ENCODE results near the gene DOCK6. TPM values are rescaled to one million over a fixed set of nuclear protein-coding genes. Genes with fewer than 3 reads are reported as not detected.

The DOCK6 gene
- total RNA-seq, 1 experiment from 2014 or later, result 82.4 TPM

DNA sequence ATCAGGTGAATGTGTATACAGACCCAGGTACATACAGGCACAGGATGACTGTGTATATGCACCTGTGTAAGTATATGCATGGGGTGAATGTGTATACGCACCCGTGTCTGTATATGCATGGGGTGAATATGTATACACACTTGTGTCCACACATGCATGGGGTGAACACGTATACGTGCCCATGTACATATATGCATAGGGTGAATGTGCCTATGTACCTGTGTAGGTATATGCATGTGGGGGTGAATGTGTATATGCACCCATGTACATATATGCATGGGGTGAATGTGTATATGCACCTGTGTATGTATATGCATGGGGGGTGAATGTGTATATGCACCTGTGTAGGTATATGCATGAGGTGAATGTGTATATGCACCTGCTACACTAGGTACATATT, 29.8 kb downstream of the DOCK6 start (continued):
- TF ChIP-seq, protein P1, sequence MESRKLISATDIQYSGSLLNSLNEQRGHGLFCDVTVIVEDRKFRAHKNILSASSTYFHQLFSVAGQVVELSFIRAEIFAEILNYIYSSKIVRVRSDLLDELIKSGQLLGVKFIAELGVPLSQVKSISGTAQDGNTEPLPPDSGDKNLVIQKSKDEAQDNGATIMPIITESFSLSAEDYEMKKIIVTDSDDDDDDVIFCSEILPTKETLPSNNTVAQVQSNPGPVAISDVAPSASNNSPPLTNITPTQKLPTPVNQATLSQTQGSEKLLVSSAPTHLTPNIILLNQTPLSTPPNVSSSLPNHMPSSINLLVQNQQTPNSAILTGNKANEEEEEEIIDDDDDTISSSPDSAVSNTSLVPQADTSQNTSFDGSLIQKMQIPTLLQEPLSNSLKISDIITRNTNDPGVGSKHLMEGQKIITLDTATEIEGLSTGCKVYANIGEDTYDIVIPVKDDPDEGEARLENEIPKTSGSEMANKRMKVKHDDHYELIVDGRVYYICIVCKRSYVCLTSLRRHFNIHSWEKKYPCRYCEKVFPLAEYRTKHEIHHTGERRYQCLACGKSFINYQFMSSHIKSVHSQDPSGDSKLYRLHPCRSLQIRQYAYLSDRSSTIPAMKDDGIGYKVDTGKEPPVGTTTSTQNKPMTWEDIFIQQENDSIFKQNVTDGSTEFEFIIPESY (IDR thresholded peaks at IDR 0.05; ENCODE audit: extremely low read depth, insufficient replicate concordance, low read length), result no peak

DNA sequence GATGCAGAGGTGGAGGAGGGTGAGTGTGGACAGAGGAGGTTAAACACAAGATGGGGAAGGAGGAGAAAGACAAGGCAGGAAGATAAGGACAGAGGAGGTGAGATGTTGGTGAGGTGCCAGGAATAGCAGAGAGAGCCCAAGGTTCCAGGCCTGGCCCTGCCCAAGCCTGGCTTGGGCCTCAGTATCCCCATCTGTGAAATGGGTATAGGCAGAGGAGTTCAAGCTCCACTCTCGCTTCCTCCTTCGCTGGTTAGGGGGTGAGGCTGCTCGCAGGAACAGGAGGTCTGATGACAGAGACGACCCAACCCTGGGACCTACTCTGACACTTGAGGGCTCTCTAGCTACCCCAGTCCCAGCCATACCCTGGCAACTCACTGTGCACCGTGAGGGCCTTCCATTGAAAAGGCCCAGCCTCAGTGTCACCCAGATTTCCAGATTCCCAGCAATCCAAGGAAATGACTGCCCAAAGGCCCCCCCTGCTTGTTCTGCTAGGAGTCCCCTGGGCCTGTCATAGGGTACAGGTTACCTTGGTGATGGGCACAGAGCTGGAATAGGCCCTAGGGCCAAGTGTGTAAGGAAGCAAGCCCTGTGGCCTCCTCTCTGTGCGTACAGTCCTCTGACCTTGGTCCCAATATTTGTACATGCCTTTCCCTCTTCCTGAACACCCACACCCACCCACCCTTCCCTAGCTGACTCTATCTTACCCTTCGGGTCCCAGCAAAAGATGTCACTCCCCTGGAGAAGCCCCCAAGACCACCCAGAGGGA, 31.5 kb downstream of the DOCK6 start:
- Histone ChIP-seq H3K27ac (ENCODE audit: low read depth, low read length) (no peak overlapping the region), H3K9me2 (ENCODE audit: insufficient read depth) (no peaks in the 10 kb centered on the region), H3K4me1 (ENCODE audit: control insufficient read depth in 1 of 2, insufficient read depth in 2 of 2, low read length in 2 of 2) (peaks cover 4 to 8% of the 10 kb centered on the region in 2 experiments; a peak in 3 of 4 replicates), H3K9me3 (ENCODE audit: control insufficient read depth in 1 of 2, insufficient read depth in 1 of 2, low read depth in 1 of 2, low read length in 2 of 2) (no peaks in the 10 kb centered on the region), H3K79me2 (ENCODE audit: insufficient read depth, low read length) (no peaks in the 10 kb centered on the region), H3K36me3 (ENCODE audit: control insufficient read depth in 1 of 2, insufficient read depth in 2 of 2, low read length in 2 of 2) (peaks cover 0 to 4% of the 10 kb centered on the region in 2 experiments; a peak in 1 of 4 replicates), H4K20me1 (ENCODE audit: insufficient read depth) (no peaks in the 10 kb centered on the region), H2AFZ (ENCODE audit: low read depth, low read length, poor library complexity, severe bottlenecking) (no peak overlapping the region), H3K27me3 (ENCODE audit: insufficient read depth, low read length) (no peaks in the 10 kb centered on the region), H3K9ac (ENCODE audit: low read length) (no peak overlapping the region), H3K4me3 (replicated peaks in 1 of 2; ENCODE audit: low read depth in 1 of 2, low read length in 2 of 2) (no peak overlapping the region), H3K4me2 (ENCODE audit: low read length) (no peak overlapping the region)
- ChIA-PET CTCF (no interaction called here), POLR2A (no interaction called here), RAD21 (ENCODE audit: low non-redundant PET in 1 of 2, low total read pairs in 2 of 2, uncharacterized antibody in 2 of 2, unreplicated experiment in 2 of 2) (interaction anchor here in 1 of 2 experiments (0.6 kb wide), 1 partner anchor 12 kb away, joined by 4 read pairs; no protein-coding TSS in a partner anchor)
- ATAC-seq, result no peak
- DNase-seq (ENCODE audit: low read depth, low spot score), result no peak
- TF ChIP-seq EZH2phosphoT487 (IDR thresholded peaks at IDR 0.05; ENCODE audit: borderline replicate concordance) (no peak), SRF (IDR thresholded peaks at IDR 0.05; ENCODE audit: low read depth) (no peak), CEBPB (IDR thresholded peaks at IDR 0.05; ENCODE audit: low read depth) (no peak), CBX3 (IDR thresholded peaks at IDR 0.05; ENCODE audit: low read depth) (no peak), EGR1 (IDR thresholded peaks at IDR 0.05; ENCODE audit: low read depth) (no peak), ZFX (IDR thresholded peaks at IDR 0.05) (no peak), YY1 (IDR thresholded peaks at IDR 0.05; ENCODE audit: extremely low read depth, insufficient replicate concordance, low read depth, low read length) (no peak), POLR2A (IDR thresholded peaks at IDR 0.05; ENCODE audit: borderline replicate concordance, extremely low read depth, insufficient read depth, insufficient read length) (no peak), SIN3A (IDR thresholded peaks at IDR 0.05; ENCODE audit: low read depth) (no peak), POLR2AphosphoS5 (IDR thresholded peaks at IDR 0.05; ENCODE audit: low read depth, low read length) (no peak), EZH2 (IDR thresholded peaks at IDR 0.05) (no peak)
- TF ChIP-seq, protein P2, sequence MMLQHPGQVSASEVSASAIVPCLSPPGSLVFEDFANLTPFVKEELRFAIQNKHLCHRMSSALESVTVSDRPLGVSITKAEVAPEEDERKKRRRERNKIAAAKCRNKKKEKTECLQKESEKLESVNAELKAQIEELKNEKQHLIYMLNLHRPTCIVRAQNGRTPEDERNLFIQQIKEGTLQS (IDR thresholded peaks at IDR 0.05), result no peak
- TF ChIP-seq, protein P3, sequence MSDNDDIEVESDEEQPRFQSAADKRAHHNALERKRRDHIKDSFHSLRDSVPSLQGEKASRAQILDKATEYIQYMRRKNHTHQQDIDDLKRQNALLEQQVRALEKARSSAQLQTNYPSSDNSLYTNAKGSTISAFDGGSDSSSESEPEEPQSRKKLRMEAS (IDR thresholded peaks at IDR 0.05), result no peak
- TF ChIP-seq, protein P1 (IDR thresholded peaks at IDR 0.05; ENCODE audit: extremely low read depth, insufficient replicate concordance, low read length), result no peak
- no TSS peak for BruUV-seq (replicated peaks)
- intact Hi-C loops (cut with micrococcal nuclease), result no loop called here
